Measurements from ENCODE around the gene RPRD1B.

DNA sequence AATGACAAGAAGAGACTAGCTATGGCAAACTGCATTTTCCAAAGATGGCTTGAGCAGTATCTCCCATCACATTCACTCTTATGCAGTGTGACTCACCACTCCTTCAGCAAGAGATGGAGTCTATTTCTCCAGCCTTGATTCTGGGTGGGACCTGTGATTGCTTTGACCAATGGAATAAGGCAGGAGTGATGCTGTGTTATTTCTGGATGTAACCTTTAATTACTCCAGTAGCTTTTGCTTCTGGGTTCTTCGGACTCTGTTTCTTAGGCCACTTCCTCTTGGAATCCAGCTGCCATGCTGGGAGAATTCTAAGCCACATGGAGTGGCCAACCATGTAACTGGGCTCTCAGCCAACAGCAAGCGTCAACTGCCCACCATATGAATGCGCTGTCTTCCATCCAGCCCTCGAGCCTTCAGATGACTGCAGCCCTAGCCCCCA lies 80.8 kb downstream of the RPRD1B start:
- TF ChIP-seq EGR1 (IDR thresholded peaks at IDR 0.05; ENCODE audit: borderline replicate concordance, low read depth, low read length), result no peak
- TF ChIP-seq CHD1 (IDR thresholded peaks at IDR 0.05; ENCODE audit: low read depth, low read length), result no peak
- TF ChIP-seq RBBP5 (IDR thresholded peaks at IDR 0.05; ENCODE audit: borderline replicate concordance, low read depth, low read length), result no peak
- no peak for TF ChIP-seq TEAD4 (IDR thresholded peaks at IDR 0.05; ENCODE audit: low read depth, low read length)
- TF ChIP-seq EZH2 (IDR thresholded peaks at IDR 0.05; ENCODE audit: low read depth, low read length, severe bottlenecking), result no peak
- TF ChIP-seq, protein P1, sequence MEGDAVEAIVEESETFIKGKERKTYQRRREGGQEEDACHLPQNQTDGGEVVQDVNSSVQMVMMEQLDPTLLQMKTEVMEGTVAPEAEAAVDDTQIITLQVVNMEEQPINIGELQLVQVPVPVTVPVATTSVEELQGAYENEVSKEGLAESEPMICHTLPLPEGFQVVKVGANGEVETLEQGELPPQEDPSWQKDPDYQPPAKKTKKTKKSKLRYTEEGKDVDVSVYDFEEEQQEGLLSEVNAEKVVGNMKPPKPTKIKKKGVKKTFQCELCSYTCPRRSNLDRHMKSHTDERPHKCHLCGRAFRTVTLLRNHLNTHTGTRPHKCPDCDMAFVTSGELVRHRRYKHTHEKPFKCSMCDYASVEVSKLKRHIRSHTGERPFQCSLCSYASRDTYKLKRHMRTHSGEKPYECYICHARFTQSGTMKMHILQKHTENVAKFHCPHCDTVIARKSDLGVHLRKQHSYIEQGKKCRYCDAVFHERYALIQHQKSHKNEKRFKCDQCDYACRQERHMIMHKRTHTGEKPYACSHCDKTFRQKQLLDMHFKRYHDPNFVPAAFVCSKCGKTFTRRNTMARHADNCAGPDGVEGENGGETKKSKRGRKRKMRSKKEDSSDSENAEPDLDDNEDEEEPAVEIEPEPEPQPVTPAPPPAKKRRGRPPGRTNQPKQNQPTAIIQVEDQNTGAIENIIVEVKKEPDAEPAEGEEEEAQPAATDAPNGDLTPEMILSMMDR (IDR thresholded peaks at IDR 0.05; ENCODE audit: control extremely low read depth in 1 of 3, insufficient read depth in 1 of 3, low read depth in 1 of 3, low read length in 3 of 3), result no peak
- no peak for TF ChIP-seq JUND (IDR thresholded peaks at IDR 0.05; ENCODE audit: low read length)
- TF ChIP-seq CHD2 (IDR thresholded peaks at IDR 0.05; ENCODE audit: low read length), result no peak
- no peak for TF ChIP-seq ASH2L (IDR thresholded peaks at IDR 0.05; ENCODE audit: low read length)
- no peak for TF ChIP-seq KDM5A (IDR thresholded peaks at IDR 0.05; ENCODE audit: low read length)
- TF ChIP-seq CREB1 (IDR thresholded peaks at IDR 0.05), result no peak
- TF ChIP-seq NRF1 (IDR thresholded peaks at IDR 0.05; ENCODE audit: low read depth, low read length), result no peak
